Measurements from ENCODE around the gene EFCAB12.

The EFCAB12 gene

DNA sequence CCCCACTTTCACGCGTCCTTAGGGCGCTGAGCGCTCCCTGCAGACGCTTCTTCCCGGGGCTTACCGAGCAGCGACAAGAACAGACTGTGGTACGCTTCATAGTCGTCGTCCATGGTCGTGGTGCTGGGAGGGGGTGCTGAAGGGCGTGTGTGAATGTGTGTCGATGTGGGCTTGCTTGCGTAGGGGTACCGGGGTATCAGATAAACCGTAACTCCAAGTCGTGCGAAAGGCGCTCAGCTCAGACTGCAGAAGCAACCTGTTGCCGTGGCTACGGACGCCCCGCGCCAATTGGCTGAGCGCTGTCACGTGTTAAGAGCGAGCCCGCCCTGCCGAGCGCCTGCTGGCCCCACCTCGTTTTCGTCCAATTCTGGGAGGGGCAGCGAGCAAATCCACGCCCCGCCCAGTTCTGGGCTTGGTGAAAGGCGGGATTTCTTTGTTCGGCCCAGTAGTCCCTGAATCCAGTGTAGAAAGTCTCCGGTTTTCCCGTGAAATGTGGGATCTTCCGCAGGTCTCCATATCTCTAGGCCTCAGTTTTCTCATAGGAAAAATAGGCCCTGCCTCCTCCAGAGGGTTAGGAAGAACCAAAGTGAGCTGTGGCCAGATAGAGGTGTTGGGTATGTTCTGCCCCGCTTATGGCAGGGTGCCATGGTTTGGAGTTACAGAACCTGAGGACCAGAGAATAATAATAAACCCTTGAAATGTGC lies at the start of gene EFCAB12:
Gene EFCAB12 (minus strand): TSS at position 261 of the 704 bp plus-strand sequence. CDS start 148 bp downstream, at position 113.
- peak; percentile 96 for DNase-seq (ENCODE audit: low spot score)

DNA sequence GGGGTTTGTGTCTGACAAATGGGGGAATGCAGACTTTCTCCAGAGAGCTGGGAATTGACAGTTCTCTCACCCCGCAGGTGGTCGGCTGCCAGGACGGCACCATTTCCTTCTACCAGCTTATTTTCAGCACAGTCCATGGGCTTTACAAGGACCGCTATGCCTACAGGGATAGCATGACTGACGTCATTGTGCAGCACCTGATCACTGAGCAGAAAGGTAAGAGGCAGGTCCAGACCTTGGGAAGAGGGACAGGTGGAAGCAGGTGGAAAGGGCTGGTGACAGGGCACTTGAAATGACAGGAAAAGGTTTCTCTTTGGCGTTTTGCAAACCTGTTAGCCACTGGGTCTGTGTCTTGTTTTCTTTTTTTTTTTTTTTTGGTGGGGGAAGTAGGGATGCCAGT lies 48.1 kb upstream of the EFCAB12 start:
- DNase-seq (ENCODE audit: low spot score) = no peak

DNA sequence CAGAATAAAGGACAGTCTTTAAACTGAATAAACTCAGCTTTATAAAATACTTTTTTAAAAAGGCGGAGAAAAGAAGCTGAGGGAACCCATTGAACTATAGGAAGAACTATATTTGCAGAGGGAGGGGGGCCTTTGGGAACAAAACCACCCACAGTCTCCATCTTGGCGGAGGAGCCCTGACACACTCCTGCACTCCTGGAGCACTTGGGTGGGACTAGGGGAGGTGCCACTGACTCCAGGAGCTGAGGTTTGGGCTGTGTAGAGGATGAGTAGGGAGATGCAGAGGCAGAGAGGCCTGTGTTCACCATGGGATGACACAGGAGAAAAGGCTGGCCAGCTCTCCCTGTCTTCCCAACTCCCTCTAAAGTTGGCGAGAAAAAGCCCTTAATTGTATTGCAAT lies 47.4 kb upstream of the EFCAB12 start:
- no peak for DNase-seq (ENCODE audit: low spot score)

DNA sequence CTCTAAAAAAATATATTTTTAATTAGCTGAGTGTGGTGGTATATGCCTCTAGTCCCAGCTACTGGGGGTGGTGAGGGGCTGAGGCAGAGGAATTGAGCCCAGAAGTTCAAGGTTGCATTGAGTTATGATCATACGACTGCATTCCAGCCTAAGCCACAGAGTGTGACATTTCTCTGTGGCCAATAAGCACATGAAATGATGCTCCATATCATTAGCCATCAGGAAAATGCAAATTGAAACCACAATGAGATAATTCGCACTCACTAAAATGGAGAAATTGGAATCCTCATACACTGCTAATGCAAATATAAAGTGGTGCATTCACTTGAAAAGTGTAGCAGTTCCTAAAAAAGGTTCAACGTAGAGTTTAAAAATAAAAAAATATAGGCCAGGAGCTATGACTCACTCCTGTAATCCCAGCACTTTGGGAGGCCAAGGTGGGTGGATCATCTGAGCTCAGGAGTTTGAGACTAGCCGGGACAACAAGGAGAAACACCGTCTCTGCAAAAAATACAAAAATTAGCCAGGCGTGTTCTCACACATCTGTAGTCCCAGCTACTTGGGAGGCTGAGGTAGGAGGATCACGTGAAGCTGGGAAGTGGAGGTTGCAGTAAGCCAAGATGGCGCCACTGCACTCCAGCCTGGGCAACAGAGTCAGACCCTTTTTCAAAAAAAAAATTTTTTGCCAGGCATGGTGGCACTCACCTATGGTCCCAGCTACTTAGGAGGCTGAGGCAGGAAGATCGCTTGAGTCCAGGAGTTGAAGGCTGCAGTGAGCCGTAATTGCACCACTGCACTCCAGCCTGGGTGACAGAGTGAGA lies 46.8 kb upstream of the EFCAB12 start:
- DNase-seq (ENCODE audit: low spot score) = no peak

DNA sequence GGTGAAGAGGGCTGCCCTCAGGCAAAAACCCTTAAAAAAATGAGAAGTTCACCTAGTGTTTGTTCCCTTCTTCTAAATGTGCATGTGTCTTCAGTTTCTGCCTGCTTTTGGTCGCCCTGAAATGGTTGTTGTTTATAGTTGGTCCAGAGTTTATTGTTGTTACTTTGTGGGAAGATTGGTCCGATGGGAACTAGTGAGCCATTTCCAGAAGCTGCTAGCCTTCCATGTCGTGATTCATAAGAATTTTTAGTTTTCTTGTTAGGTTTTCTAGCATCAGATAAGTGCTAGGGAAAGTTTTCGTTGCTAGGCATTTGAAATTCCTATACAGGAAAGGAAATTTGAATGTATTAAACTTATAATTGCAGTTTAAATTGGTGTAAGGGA lies 45.3 kb upstream of the EFCAB12 start:
- no peak for DNase-seq (ENCODE audit: low spot score)

DNA sequence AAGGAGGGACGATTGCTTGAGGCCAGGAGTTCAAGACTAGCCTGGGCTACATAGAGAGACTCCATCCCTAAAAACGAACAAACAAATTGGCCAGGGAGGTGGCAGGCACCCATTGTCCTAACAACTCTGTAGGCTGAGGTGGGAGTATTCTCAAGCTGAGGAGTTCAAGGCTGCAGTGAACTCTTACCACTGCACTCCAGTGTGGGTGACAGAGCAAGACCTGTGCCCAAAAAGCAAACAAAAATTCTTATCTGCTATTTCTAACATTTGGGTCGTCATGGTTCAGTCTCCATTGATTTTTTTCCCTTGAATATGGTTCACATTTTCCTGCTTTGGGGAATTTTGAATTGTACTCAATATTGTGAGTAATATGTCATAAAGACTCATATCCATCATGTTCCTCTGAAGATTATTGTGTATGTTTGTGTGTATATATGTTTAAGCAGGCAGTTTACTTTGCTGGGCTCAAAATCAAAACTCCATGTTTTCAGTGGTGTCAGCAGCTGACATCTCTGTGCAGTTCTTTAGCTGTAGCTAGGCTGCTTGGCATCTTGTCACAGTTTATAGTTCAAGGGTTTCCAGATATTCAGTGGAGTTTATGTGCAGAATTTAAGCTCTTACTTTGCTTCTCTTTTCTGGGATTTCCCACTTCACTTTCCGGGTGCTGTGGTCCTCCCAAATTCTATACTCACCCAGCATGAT lies 44.8 kb upstream of the EFCAB12 start:
- DNase-seq (ENCODE audit: low spot score) = no peak

DNA sequence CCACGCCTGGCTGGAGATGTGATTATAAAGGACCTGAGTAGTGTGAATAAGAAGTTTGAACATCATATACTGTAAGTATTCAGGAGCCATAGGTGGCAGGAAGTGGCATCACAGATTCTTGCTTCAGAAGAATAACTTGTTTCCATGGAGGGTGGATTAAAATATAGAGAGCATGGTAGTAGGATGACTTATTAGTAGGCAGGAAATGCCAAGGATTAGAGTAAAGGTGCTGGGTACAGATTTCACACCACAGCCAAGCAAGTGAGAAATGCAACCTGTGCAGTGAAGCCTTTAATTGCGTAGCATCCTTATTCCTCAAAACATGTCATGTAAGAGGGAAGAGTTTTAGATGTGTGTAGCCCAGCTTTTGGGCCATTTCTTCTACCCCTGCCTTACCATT lies 42.4 kb upstream of the EFCAB12 start:
- DNase-seq (ENCODE audit: low spot score) = no peak

DNA sequence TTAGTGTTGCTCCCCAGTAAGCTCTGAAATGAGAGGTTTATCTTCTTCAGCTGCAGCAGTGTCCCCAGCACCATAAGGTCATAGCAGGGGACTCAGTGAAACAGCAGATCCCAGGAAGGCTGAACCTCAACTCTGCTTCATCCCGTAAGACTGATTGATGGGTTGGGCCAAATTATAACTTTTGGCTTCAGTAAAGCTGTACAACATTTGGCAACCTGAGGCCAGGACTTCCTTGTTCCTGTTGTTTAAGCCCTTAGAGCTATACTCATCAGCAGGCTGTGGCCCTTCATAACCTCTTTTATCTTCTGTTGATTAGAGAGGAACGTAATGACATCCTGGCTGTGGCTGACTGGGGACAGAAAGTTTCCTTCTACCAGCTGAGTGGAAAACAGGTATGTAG lies 40.6 kb upstream of the EFCAB12 start:
- no peak for DNase-seq (ENCODE audit: low spot score)

DNA sequence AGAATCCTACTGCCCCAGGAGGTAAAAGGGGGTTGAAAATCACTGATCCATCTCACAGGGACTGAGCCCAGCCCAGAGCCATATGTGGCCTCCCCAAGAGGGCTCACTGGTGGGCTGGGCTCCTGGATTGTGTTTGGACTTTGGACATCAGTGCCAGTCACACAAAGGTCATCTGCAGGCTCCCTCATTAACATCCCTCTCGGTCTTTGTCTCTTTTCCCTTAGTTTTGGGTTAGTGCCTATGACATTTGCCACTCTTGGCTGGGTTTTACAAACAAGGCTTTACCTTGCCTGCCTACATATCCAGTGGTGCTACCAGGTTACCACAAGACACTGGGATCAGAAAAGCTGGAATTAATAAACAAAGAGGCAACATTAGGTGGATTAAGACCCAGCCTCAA lies 39.5 kb upstream of the EFCAB12 start:
- no peak for DNase-seq (ENCODE audit: low spot score)

DNA sequence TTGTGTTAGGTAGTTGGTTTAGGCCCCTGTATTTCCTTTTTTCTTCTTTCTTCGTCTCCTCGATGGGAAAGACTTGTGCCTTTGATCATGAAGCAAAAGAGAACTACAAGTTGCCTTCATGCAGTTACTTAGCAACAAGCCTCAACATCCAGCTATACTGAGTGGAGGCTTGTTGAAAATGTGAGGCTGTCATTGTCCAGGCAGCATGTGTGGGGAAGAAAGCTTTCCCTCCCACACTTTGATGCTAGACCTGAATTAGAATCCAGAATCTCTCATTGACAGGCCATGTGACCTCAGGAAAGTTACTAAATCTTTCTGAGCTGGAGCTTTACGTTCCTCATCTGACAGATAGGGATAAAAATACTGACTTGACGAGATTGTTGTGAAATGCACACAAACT lies 35.3 kb upstream of the EFCAB12 start:
- peak; percentile 57 for DNase-seq (ENCODE audit: low spot score)

DNA sequence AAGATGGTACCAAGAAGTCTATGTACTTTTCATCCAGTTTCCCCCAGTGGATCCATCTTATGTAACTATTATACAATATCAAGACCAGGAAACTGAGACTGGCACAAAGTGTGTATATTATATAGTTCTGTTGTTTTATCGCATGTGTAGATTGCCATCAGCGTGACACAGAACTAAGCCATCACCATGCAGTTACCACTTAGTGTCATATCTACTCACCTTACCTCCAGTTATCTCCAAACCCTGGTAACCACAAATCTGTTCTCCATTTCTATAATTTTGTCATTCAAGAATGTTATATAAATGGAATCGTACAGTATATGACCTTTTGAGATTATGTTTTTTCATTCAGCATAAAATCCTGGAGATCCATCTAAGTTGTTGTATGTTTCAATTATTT lies 34.7 kb upstream of the EFCAB12 start:
- no peak for DNase-seq (ENCODE audit: low spot score)

DNA sequence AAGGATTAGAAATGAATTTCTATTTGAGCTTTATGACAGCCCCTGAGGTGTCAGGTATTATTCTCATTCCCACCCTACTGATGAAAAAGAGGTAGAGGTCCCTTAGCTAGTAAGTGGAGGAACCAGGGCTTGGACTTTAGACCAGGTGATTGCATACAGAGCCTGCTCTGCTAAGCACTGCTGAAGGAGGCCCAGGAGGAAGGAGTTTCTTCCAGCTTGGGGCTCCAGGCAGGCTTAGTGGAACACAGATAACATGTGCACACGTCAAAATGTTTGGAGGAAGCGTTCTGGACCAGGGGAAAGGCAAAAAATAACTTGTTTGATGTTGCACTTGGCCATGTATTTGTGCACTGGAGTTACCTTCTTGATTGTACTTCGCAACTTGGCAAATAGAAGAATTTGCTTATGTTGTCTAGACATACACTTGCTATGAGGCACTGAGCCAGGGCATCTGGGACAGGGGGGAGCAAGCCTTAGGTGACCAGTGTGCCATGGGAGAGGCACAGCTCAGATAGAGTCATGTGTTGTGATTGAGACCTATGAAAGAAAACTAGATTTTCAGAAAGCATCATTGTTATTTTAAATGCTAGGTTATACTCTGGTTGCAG lies 34.0 kb upstream of the EFCAB12 start:
- no peak for DNase-seq (ENCODE audit: low spot score)

DNA sequence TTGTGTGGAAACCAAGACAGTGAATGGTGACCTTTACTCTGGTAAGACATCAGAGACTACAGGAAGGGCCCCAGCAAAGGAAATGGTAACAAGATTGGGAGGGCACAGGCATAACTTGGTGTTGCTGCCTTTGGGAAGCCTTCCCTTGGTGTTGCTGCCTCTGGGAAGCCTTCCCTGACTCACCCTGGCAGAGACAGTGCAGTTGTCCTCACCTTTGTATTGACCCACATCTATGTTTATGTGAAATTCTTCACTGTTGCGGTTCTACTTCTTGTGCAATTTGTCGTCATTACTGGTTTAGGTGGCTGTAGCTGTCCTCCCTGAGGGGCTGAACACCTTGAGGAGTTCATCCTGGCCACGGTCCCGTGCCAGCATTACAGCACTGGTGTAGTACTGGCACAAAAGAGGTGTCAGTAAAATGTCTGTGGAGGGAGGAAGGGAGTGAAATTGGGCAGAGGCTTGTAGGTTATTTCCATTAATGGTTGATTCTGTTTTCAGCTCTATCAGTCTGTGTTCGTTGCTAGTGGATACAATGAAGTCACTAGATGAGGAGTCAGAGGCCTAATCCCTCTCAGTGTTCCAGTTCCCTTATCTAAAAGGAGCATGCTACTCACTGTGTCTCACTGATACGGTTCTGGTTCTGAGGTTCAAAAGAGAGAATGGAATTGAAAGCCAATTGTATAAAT lies 33.2 kb upstream of the EFCAB12 start:
- DNase-seq (ENCODE audit: low spot score) = no peak

DNA sequence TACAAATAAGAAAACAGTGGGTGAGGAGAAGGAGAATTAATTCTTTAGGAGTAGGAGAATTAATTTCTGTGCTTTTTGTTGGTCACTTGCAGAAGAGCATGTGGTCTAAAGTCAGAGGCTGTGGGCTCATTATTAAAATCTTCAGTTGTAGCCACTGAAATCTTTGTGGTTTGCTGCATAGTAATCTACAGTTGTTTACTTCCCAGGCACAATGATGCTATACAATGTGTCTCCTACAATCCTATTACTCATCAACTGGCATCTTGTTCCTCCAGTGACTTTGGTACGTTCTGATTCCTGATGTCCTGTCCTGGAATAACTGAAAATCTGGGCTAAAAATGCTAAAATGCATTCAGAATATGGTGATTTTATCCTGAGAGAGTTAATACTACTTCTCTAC lies 32.6 kb upstream of the EFCAB12 start:
- no peak for DNase-seq (ENCODE audit: low spot score)

DNA sequence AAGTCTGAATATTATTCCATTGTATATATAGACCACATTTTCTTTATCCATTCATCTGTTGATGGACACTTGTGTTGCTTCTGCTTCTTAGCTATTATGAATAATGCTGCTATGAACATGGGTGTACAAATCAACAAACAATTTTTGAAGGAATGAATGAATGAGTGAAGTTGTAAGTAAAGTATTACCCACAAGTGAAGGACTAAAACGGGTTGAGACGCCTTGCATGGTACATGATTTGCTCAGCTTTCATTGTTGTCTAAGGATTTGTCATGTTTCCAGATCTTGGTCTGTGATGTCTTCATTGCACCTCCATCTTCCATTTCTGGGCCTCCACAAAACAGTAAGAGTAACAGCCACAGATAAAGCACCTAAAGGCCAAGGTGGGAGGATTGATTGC lies 32.1 kb upstream of the EFCAB12 start:
- DNase-seq (ENCODE audit: low spot score) = no peak

DNA sequence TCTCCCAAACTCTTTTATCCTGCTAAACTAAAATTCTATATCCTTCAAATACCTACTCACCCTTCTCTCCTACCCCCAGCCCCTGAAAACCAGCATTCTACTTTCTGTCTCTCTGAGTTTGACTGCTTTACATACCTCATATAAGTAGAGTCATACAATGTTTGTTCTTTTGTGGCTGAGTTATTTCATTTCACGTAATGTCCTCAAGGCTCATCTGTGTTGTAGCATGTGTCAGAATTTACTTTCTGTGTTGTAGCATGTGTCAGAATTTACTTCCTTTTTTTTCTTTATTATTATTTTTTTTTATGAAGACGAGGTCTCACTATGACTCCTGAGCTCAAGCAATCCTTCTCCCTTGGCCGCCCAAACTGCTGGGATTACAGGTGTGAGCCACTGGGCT lies 31.7 kb upstream of the EFCAB12 start:
- no peak for DNase-seq (ENCODE audit: low spot score)

DNA sequence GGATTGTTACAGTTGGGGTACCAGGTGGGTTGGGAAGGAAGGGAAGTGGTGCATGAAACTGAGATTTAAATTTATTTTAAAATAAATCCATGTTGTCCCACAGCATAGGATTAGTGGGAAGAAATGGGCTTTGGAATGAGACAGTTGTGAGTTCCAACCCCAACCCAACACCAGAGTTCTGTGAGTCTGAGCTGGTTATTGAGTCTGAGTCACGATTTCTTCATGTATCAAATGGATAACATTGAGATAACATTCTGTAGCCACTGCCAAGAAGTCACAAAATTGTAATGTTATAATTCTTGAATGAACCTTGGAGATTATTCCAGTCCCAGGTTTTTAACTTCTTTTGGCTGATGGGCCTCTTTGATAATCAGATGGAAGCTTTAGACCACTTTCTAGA lies 25.3 kb upstream of the EFCAB12 start:
- DNase-seq (ENCODE audit: low spot score) = no peak

DNA sequence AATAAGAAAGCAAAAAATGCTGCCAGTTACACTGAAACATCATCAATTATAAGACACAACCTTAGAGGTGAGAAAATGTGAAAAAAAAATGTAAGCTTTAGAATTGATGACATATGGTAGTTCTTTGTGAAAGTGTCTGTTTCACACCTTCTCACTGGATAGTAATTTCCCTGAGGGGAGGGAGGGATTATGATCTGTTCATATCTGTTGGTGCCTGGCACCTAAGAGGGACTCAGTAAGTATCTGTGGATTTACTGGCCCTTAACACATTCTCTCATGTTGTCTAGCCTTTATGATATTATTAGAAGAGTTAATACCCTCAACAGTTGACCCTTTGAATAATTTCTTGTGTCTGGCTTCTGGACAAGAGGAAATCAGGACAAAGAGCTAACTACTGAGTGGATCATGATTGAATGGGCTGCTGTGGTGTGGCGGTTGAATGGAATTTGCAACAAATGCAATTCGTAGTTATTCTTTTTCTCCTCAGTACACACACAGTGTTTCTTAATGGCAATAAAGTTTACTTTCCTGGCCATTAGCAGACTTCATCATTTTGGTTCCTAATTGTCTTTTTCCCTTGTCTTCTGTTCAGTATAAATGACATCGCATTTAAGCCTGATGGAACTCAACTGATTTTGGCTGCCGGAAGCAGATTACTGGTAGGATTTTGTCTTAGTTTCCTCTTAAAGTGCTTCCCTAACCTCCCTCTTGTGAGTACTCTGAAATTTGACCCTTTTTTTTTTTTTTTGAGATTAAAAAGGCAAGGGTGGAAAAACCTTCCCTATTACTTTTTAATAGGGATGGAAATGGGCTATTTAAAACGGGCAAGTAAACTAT lies 21.1 kb upstream of the EFCAB12 start:
- DNase-seq (ENCODE audit: low spot score) = no peak

DNA sequence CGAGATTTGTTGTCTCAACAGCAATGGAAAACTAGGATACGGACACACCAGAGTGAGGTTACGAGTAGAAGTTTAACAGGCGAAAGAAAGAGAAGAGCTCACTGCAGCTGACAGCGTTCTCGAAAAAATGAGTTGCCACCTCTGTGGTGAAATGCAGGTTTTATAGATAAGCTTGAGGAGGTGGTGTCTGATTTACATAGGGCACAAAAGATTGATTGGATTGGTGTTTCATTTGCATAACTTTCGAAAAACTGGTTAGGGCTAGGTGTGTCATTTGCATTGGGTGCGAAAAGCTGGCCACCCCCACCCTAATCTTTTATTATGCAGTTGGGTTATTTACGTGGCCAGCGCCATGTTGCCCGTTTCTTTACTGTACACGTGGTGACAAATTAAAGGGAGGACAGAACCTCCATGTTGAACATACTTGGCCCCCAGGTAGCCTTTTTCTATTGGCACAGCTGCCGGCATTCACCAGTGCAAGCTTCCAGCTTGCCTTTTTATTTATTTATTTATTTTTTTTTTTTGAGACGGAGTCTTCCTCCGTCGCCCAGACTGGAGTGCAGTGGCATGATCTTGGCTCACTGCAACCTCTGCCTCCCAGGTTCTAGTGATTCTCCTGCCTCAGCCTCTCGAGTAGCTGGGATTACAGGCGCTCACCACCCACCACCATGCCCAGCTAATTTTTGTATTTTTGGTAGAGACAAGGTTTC lies 19.9 kb upstream of the EFCAB12 start:
- no peak for DNase-seq (ENCODE audit: low spot score)

DNA sequence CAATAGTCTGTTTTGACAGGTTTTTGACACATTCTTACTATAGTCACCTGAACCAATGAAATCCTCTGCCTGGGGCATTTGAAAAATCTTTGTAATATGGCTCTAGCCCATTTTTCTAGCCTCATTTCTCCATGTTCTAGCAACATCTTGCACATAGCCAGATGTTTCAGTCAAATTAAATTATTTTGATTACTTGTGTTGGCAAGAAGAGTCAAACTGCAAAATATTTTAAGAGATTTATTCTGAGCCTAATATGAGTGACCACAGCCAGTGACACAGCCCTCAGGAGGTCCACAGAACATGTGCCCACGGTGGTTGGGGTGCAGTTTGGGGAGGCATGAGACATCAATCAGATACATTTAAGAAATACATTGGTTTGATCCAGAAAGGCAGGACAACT lies 18.5 kb upstream of the EFCAB12 start:
- no peak for DNase-seq (ENCODE audit: low spot score)
